ENCODE measurements around the gene TSSK6.

DNA sequence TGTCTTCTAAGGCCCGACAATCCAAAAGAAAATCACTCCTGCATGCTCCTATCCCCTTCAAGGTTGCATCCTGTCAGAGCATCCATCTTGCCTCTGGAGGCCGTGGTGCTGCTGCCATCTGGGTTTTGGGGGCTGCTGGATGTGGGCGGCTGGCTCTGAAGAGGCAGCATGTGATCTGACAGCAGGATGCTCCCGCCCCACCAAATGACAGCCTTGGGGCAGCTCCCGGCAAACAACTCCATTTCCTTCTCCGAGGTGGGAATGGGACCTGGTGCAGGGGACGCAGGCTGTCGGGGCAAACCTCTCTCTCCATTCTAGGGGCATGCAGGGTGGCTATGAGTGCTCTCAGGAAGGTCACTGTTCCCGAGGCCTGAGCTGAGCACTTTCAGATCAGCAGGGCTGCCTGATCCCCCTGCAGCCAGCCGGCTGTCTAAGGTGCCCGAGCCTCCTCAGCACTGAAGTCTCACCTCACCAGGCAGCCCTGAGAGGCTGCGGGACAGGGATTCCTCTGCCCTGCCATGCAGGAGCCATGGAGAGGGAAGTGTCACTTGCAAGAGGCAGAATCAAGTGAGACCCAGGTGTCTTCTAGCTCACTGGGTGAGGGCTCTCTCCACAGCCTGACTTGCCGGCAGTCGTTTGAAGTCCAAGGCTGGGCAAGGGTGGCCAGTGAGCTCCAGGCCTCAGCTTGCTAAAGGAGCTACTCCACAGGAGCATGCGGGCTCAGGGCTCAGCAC lies 28.8 kb downstream of the TSSK6 start:
- no peak for TF ChIP-seq EZH2 (IDR thresholded peaks at IDR 0.05)
- TF ChIP-seq, protein P1, sequence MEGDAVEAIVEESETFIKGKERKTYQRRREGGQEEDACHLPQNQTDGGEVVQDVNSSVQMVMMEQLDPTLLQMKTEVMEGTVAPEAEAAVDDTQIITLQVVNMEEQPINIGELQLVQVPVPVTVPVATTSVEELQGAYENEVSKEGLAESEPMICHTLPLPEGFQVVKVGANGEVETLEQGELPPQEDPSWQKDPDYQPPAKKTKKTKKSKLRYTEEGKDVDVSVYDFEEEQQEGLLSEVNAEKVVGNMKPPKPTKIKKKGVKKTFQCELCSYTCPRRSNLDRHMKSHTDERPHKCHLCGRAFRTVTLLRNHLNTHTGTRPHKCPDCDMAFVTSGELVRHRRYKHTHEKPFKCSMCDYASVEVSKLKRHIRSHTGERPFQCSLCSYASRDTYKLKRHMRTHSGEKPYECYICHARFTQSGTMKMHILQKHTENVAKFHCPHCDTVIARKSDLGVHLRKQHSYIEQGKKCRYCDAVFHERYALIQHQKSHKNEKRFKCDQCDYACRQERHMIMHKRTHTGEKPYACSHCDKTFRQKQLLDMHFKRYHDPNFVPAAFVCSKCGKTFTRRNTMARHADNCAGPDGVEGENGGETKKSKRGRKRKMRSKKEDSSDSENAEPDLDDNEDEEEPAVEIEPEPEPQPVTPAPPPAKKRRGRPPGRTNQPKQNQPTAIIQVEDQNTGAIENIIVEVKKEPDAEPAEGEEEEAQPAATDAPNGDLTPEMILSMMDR (IDR thresholded peaks at IDR 0.05): no peak
